ENCODE data around the gene MYOZ2.

- TF ChIP-seq EZH2 (IDR thresholded peaks at IDR 0.05; ENCODE audit: borderline replicate concordance, low read length) (no peak), CTCF (IDR thresholded peaks at IDR 0.05; ENCODE audit: low read length) (no peak)
Observed at GRCh38 chr4:119232286-119232685, 96.7 kb downstream of the MYOZ2 start.

Data from OCI-LY1 (cell line).